ENCODE results near the gene G0S2. TPM values are rescaled to one million over a fixed set of nuclear protein-coding genes. Genes with fewer than 3 reads are reported as not detected.
A peak's percentile ranks its signal among the peaks of the same experiment; 100 is the strongest.

Gene G0S2
- total and polyA plus RNA-seq, 9 of the 15 experiments (the other 6 are each of a cell fraction or from before 2014, with no cell fraction given) = 0.18 to 65.6 (median 11.4) TPM

DNA sequence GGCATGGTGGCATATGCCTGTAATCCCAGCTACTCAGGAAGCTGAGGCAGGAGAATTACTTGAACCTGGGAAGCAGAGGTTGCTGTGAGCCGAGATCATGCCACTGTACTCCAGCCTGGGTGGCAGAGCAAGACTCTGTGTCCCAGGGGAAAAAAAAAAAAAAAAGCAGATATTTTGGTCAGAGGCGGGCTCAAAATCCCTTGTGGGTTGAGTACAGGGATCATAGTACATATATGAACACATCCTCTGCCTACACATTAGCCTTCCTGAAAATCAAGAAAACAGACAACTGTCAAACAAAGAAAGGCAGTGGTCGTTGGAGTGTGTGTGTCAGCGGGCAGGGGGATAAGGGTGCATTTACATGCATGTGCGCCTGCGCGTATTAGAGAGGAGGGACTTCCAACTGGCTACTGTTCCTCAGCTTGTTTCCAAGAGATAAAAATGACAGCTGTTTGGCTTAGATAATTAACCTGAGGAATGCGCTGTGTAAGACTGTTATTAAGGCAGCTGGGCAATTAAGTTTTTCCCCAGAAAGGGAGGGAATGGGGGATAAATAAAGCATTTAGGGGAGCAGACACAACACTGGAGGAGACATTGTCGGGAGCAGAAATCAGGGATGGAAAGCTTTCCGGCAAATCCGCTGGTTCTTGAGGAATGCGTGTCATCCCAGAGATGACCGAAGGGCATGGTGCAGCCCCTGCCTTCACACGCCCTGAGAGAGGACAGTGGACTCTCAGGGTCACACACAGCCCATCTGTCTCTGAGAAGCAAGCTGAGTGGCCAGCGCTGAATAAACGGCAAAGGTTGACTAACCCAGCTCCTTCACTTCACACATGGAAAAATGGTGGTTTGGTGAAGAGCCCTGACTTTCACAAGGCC, 29.4 kb upstream of the G0S2 start (continued):
- TF ChIP-seq, protein P1, sequence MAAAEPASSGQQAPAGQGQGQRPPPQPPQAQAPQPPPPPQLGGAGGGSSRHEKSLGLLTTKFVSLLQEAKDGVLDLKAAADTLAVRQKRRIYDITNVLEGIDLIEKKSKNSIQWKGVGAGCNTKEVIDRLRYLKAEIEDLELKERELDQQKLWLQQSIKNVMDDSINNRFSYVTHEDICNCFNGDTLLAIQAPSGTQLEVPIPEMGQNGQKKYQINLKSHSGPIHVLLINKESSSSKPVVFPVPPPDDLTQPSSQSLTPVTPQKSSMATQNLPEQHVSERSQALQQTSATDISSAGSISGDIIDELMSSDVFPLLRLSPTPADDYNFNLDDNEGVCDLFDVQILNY (CRISPR knock-in tag; IDR thresholded peaks at IDR 0.05) = no peak
- TF ChIP-seq DPF2 (IDR thresholded peaks at IDR 0.05) (peak; percentile 96), ZNF586 (CRISPR knock-in tag; conservative IDR thresholded peaks at IDR 0.05) (no peak), HDAC6 (IDR thresholded peaks at IDR 0.05; ENCODE audit: low read depth, low read length) (no peak), KLF6 (CRISPR knock-in tag; IDR thresholded peaks at IDR 0.05; ENCODE audit: borderline replicate concordance) (peak; percentile 84), TRIM24 (IDR thresholded peaks at IDR 0.05) (peak; percentile 46 to 72; a peak in 1 of 4 replicates), CTBP1 (IDR thresholded peaks at IDR 0.05; ENCODE audit: borderline replicate concordance) (no peak), ARHGAP35 (IDR thresholded peaks at IDR 0.05; ENCODE audit: partially characterized antibody) (no peak), CXXC5 (CRISPR knock-in tag; IDR thresholded peaks at IDR 0.05) (peak; percentile 77; the same call in 1 of the 2 replicates), FOXA1 (IDR thresholded peaks at IDR 0.05; ENCODE audit: borderline replicate concordance) (no peak), ZNF316 (IDR thresholded peaks at IDR 0.05) (no peak), MYBL2 (IDR thresholded peaks at IDR 0.05; ENCODE audit: low read depth) (no peak), MYBL2 (CRISPR knock-in tag; IDR thresholded peaks at IDR 0.05; ENCODE audit: borderline replicate concordance) (no peak)
- TF ChIP-seq, protein P2, sequence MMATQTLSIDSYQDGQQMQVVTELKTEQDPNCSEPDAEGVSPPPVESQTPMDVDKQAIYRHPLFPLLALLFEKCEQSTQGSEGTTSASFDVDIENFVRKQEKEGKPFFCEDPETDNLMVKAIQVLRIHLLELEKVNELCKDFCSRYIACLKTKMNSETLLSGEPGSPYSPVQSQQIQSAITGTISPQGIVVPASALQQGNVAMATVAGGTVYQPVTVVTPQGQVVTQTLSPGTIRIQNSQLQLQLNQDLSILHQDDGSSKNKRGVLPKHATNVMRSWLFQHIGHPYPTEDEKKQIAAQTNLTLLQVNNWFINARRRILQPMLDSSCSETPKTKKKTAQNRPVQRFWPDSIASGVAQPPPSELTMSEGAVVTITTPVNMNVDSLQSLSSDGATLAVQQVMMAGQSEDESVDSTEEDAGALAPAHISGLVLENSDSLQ (IDR thresholded peaks at IDR 0.05) = peak; percentile 70
- TF ChIP-seq, protein P3, sequence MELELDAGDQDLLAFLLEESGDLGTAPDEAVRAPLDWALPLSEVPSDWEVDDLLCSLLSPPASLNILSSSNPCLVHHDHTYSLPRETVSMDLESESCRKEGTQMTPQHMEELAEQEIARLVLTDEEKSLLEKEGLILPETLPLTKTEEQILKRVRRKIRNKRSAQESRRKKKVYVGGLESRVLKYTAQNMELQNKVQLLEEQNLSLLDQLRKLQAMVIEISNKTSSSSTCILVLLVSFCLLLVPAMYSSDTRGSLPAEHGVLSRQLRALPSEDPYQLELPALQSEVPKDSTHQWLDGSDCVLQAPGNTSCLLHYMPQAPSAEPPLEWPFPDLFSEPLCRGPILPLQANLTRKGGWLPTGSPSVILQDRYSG (tag; conservative IDR thresholded peaks at IDR 0.05; ENCODE audit: low read depth) = no peak
- TF ChIP-seq, protein P4, sequence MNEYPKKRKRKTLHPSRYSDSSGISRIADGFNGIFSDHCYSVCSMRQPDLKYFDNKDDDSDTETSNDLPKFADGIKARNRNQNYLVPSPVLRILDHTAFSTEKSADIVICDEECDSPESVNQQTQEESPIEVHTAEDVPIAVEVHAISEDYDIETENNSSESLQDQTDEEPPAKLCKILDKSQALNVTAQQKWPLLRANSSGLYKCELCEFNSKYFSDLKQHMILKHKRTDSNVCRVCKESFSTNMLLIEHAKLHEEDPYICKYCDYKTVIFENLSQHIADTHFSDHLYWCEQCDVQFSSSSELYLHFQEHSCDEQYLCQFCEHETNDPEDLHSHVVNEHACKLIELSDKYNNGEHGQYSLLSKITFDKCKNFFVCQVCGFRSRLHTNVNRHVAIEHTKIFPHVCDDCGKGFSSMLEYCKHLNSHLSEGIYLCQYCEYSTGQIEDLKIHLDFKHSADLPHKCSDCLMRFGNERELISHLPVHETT (CRISPR knock-in tag; conservative IDR thresholded peaks at IDR 0.05 in 1 of 2, IDR thresholded peaks at IDR 0.05 in 1 of 2) = peak in 1 of 2 experiments; percentile 49; a peak in 2 of 4 replicates
- TF ChIP-seq, protein P5, sequence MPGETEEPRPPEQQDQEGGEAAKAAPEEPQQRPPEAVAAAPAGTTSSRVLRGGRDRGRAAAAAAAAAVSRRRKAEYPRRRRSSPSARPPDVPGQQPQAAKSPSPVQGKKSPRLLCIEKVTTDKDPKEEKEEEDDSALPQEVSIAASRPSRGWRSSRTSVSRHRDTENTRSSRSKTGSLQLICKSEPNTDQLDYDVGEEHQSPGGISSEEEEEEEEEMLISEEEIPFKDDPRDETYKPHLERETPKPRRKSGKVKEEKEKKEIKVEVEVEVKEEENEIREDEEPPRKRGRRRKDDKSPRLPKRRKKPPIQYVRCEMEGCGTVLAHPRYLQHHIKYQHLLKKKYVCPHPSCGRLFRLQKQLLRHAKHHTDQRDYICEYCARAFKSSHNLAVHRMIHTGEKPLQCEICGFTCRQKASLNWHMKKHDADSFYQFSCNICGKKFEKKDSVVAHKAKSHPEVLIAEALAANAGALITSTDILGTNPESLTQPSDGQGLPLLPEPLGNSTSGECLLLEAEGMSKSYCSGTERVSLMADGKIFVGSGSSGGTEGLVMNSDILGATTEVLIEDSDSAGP (CRISPR knock-in tag; IDR thresholded peaks at IDR 0.05) = no peak

Measured in K562 (cell line).